Aorta (tissue), 5 donors: ENCODE measurements around the gene TENM4. TPM values are rescaled to one million over a fixed set of nuclear protein-coding genes. Genes with fewer than 3 reads are reported as not detected.
"Not testable (repeated sequence)": the region's sequence is repeated elsewhere in the genome, so short reads cannot be mapped to it uniquely, and the experiment has no call there.

Experiments used
- ATAC-seq: fragments of 200-7000 bp; cut with Tn5 transposase; one replicate; pipeline ENCODE4 v1.9.1; 2022; ENCODE audit warnings: moderate library complexity; ENCODE audit not compliant: low FRiP score
- DNase-seq, 2 donors: peaks; one replicate each; pipeline ENCODE4 v3.0.0-alpha.2; 2020
- H3K27ac ChIP-seq, 2 donors: one replicate each; pipeline ENCODE4 v1.5.1; 2013; ENCODE audit warnings: low read length in 2 of 2, mild to moderate bottlenecking in 2 of 2, moderate library complexity in 2 of 2, control low read depth in 1 of 2, inconsistent platforms in 1 of 2, low read depth in 1 of 2
- H3K27me3 ChIP-seq, 2 donors: one replicate each; pipeline ENCODE4 v1.6.1; 2013; ENCODE audit warnings: control low read depth in 1 of 2, low read length in 1 of 2, mild to moderate bottlenecking in 1 of 2, moderate library complexity in 1 of 2; ENCODE audit not compliant: insufficient read depth in 2 of 2, control insufficient read depth in 1 of 2
- H3K36me3 ChIP-seq, 2 donors: one replicate each; pipeline ENCODE4 v1.6.1; 2013; ENCODE audit warnings: control low read depth in 1 of 2, low read length in 1 of 2, mild to moderate bottlenecking in 1 of 2; ENCODE audit not compliant: insufficient read depth in 2 of 2, control insufficient read depth in 1 of 2
- H3K4me1 ChIP-seq, 2 donors: one replicate each; pipeline ENCODE4 v1.6.1; 2013; ENCODE audit warnings: low read length in 2 of 2, control low read depth in 1 of 2, mild to moderate bottlenecking in 1 of 2, moderate library complexity in 1 of 2; ENCODE audit not compliant: insufficient read depth in 2 of 2, control insufficient read depth in 1 of 2
- H3K4me3 ChIP-seq, 2 donors: one replicate each; pipeline ENCODE4 v1.5.1; 2013; ENCODE audit warnings: low read length in 2 of 2, control low read depth in 1 of 2, mild to moderate bottlenecking in 1 of 2
- H3K9me3 ChIP-seq: one replicate; pipeline ENCODE4 v1.6.1; 2013; ENCODE audit warnings: mild to moderate bottlenecking, low read length; ENCODE audit not compliant: control insufficient read depth
- WGBS, 2 donors: extraction: QIAGEN DNeasy Blood & Tissue Kit; methylation state at CpG; one replicate each; pipeline ENCODE4 v1.1.7; 2013; 5-methylcytosine and 5-hydroxymethylcytosine counted together
- intact Hi-C, 2 donors: fragments of 100-400 bp; cut with DNase I; formaldehyde crosslinking; loops; one replicate each; pipeline versions ENCODE4 v1.14.2 to v1.15.0; 2022
- polyA plus RNA-seq, 2 donors: library from polyadenylated mRNA; stranded (reverse); fragments of 200-250 nt; gene quantifications; one replicate each; pipeline ENCODE4 v1.2.3, GENCODE V29; 2013
- total RNA-seq, 2 donors: library from RNA; stranded (reverse); fragmentation: NEBNext Ultra II Directional; extraction: Animal tissue kit (Norgen Biotek cat#: 25700); gene quantifications; one replicate each; pipeline ENCODE4 v1.2.1, GENCODE V29; 2021
- donor health status: healthy with polysubstance abuse.
- donor health status: Bipolar disorder and iron deficiency.
- donor health status: DM: no; HTN: no; CAD: no.
- donor health status: DM: no; HTN: no; CAD: no.
- donor health status: DM: yes; HTN: yes; CAD: no.

TENM4 gene
- total and polyA plus RNA-seq, 4 donors: 0.20 to 9.1 (median 2.5) TPM

- 77 to 89% methylated on average over 3 of the region's 3 CpGs for WGBS, 2 donors
- no peaks in the 10 kb centered on the region for H3K9me3 ChIP-seq
- H3K4me1 ChIP-seq: no peaks in the 10 kb centered on the region
- no peak overlapping the region for H3K27ac ChIP-seq
- DNase-seq (no peak), ATAC-seq (no peak)
- H3K4me3 ChIP-seq: no peak overlapping the region
- intact Hi-C loops: no loop called here
- peaks cover 0 to 1% of the 10 kb centered on the region in 2 donors for H3K36me3 ChIP-seq
- no peaks in the 10 kb centered on the region for H3K27me3 ChIP-seq
Observed at GRCh38 chr11:78886616-78887015, 554.2 kb downstream of the TENM4 start.

GRCh38 chr11:78884761-78885160 is 556.1 kb downstream of the TENM4 start:
- 70 to 77% methylated on average over 4 of the region's 4 CpGs for WGBS, 2 donors

GRCh38 chr11:78883506-78883905 is 557.3 kb downstream of the TENM4 start:
- Histone ChIP-seq H3K36me3 (no peaks in the 10 kb centered on the region), H3K4me3 (no peak overlapping the region), H3K27me3 (no peaks in the 10 kb centered on the region), H3K9me3 (no peaks in the 10 kb centered on the region), H3K4me1 (no peaks in the 10 kb centered on the region), H3K27ac (no peak overlapping the region)
- intact Hi-C loops: no loop called here
- ATAC-seq: no peak
- WGBS, 2 donors: 93 to 94% methylated on average over 5 of the region's 5 CpGs
- no peak for DNase-seq

More at GRCh38 chr11:78884761-78885160, 556.1 kb downstream of the TENM4 start:
- no peaks in the 10 kb centered on the region for H3K4me1 ChIP-seq
- intact Hi-C loops: no loop called here
- H3K9me3 ChIP-seq: no peaks in the 10 kb centered on the region
- DNase-seq (no peak), ATAC-seq (no peak)
- no peak overlapping the region for H3K4me3 ChIP-seq
- H3K27ac ChIP-seq: no peak overlapping the region
- H3K36me3 ChIP-seq: peaks cover 0 to 1% of the 10 kb centered on the region in 2 donors
- H3K27me3 ChIP-seq: no peaks in the 10 kb centered on the region

GRCh38 chr11:78879094-78879980 is 561.5 kb downstream of the TENM4 start:
- ATAC-seq, H3K36me3 ChIP-seq, H3K4me3 ChIP-seq, intact Hi-C loops, H3K27me3 ChIP-seq, H3K9me3 ChIP-seq, H3K27ac ChIP-seq, DNase-seq, H3K4me1 ChIP-seq: not testable (repeated sequence)
- 94% methylated on average over 46 to 54 of the region's 54 CpGs for WGBS, 2 donors

- no peak overlapping the region for H3K4me3 ChIP-seq
- no peak overlapping the region for H3K27ac ChIP-seq
- ATAC-seq: no peak
- intact Hi-C loops: no loop called here
- H3K4me1 ChIP-seq: no peaks in the 10 kb centered on the region
- H3K9me3 ChIP-seq: no peaks in the 10 kb centered on the region
- WGBS, 2 donors: 85 to 88% methylated on average over 2 of the region's 2 CpGs
- no peaks in the 10 kb centered on the region for H3K27me3 ChIP-seq
- no peaks in the 10 kb centered on the region for H3K36me3 ChIP-seq
- no peak for DNase-seq
Observed at GRCh38 chr11:78878631-78879030, 562.2 kb downstream of the TENM4 start.

- Histone ChIP-seq H3K36me3 (no peaks in the 10 kb centered on the region), H3K9me3 (no peaks in the 10 kb centered on the region), H3K4me3 (no peak overlapping the region), H3K27me3 (no peaks in the 10 kb centered on the region), H3K4me1 (no peaks in the 10 kb centered on the region), H3K27ac (no peak overlapping the region)
- WGBS, 2 donors: 68 to 80% methylated on average over 3 of the region's 3 CpGs
- DNase-seq: no peak
- intact Hi-C loops: no loop called here
- no peak for ATAC-seq
Observed at GRCh38 chr11:78876676-78877075, 564.2 kb downstream of the TENM4 start.

GRCh38 chr11:78870655-78871054 is 570.2 kb downstream of the TENM4 start:
- Histone ChIP-seq H3K4me1 (no peaks in the 10 kb centered on the region), H3K4me3 (no peak overlapping the region), H3K9me3 (no peaks in the 10 kb centered on the region), H3K27me3 (no peaks in the 10 kb centered on the region), H3K27ac (no peak overlapping the region), H3K36me3 (peaks cover 0 to 2% of the 10 kb centered on the region in 2 donors)
- WGBS, 2 donors: 78 to 84% methylated on average over 4 of the region's 4 CpGs
- intact Hi-C loops: no loop called here
- ATAC-seq: no peak
- no peak for DNase-seq

GRCh38 chr11:78869293-78869692 is 571.5 kb downstream of the TENM4 start:
- H3K27me3 ChIP-seq: no peaks in the 10 kb centered on the region
- H3K27ac ChIP-seq: no peak overlapping the region
- peaks cover 0 to 2% of the 10 kb centered on the region in 2 donors for H3K36me3 ChIP-seq
- DNase-seq (no peak), ATAC-seq (no peak)
- intact Hi-C loops: no loop called here
- WGBS, 2 donors: 30 to 37% methylated on average over 3 of the region's 3 CpGs
- no peak overlapping the region for H3K4me3 ChIP-seq
- H3K4me1 ChIP-seq: no peaks in the 10 kb centered on the region
- no peaks in the 10 kb centered on the region for H3K9me3 ChIP-seq

GRCh38 chr11:78868563-78868962 is 572.3 kb downstream of the TENM4 start:
- no peak for DNase-seq
- Histone ChIP-seq H3K9me3 (no peaks in the 10 kb centered on the region), H3K27me3 (no peaks in the 10 kb centered on the region), H3K4me3 (no peak overlapping the region), H3K27ac (no peak overlapping the region), H3K36me3 (peaks cover 0 to 2% of the 10 kb centered on the region in 2 donors), H3K4me1 (no peaks in the 10 kb centered on the region)
- 39 to 43% methylated on average over 4 of the region's 4 CpGs for WGBS, 2 donors
- no peak for ATAC-seq
- intact Hi-C loops: no loop called here
